Midbrain (tissue), 1 donor: ENCODE data around the gene LRFN2.
A peak's percentile ranks its signal among the peaks of the same experiment; 100 is the strongest.

Source experiments
- DNase-seq: peaks from one replicate; lab custom pipeline; 2025; lab: John Stamatoyannopoulos, UW

Gene LRFN2

GRCh38 chr6:40586369-40587201 lies 579 bp downstream of the LRFN2 start:
- peak; percentile 53 for DNase-seq

GRCh38 chr6:40585651-40586269 lies 1.4 kb downstream of the LRFN2 start:
- no peak for DNase-seq

- no peak for DNase-seq
Measured at GRCh38 chr6:40585223-40585622, 1.9 kb downstream of the LRFN2 start.

GRCh38 chr6:40584741-40585140 lies 2.4 kb downstream of the LRFN2 start:
- DNase-seq, result no peak

GRCh38 chr6:40583709-40584108 lies 3.5 kb downstream of the LRFN2 start:
- DNase-seq, result no peak

GRCh38 chr6:40582892-40583291 lies 4.3 kb downstream of the LRFN2 start:
- DNase-seq, result no peak

- no peak for DNase-seq
Measured at GRCh38 chr6:40579101-40579500, 8.1 kb downstream of the LRFN2 start.

GRCh38 chr6:40577672-40578071 lies 9.5 kb downstream of the LRFN2 start:
- DNase-seq, result no peak

- DNase-seq, result no peak
Measured at GRCh38 chr6:40573221-40573620, 13.9 kb downstream of the LRFN2 start.

- DNase-seq, result no peak
Measured at GRCh38 chr6:40569162-40569910, 17.8 kb downstream of the LRFN2 start.

GRCh38 chr6:40568062-40568708 lies 19.0 kb downstream of the LRFN2 start:
- no peak for DNase-seq

- no peak for DNase-seq
Measured at GRCh38 chr6:40563111-40563510, 24.1 kb downstream of the LRFN2 start.

- DNase-seq, result no peak
Measured at GRCh38 chr6:40559056-40559455, 28.1 kb downstream of the LRFN2 start.

- no peak for DNase-seq
Measured at GRCh38 chr6:40558102-40558501, 29.1 kb downstream of the LRFN2 start.

GRCh38 chr6:40556881-40557280 lies 30.3 kb downstream of the LRFN2 start:
- no peak for DNase-seq

GRCh38 chr6:40556023-40556422 lies 31.1 kb downstream of the LRFN2 start:
- no peak for DNase-seq

- DNase-seq, result no peak
Measured at GRCh38 chr6:40555092-40555491, 32.1 kb downstream of the LRFN2 start.

GRCh38 chr6:40552941-40553340 lies 34.2 kb downstream of the LRFN2 start:
- no peak for DNase-seq

- DNase-seq, result no peak
Measured at GRCh38 chr6:40551966-40552505, 35.1 kb downstream of the LRFN2 start.

GRCh38 chr6:40550202-40551101 lies 36.7 kb downstream of the LRFN2 start:
- peak; percentile 28 for DNase-seq

- DNase-seq, result no peak
Measured at GRCh38 chr6:40545954-40546353, 41.2 kb downstream of the LRFN2 start.
